A673 (cell line): Measurements from ENCODE around the gene SCGB1C2. TPM values are rescaled to one million over a fixed set of nuclear protein-coding genes. Genes with fewer than 3 reads are reported as not detected.

Source experiments
- BruUV-seq: library from RNA; stranded (reverse); fragments of 400-500 nt; replicated peaks from 2 replicates; lab custom pipeline; 2021; lab: Mats Ljungman, UMichigan
- CTCF ChIA-PET: fragments of 300-600 bp; sonication (Branson Sonifier 250); formaldehyde crosslinking; loops from one replicate; lab custom pipeline; 2022; ENCODE audit warnings: antibody characterized with exemption; lab: Charles Lee
- POLR2A ChIA-PET: fragments of 300-600 bp; sonication (Branson Sonifier 250); formaldehyde crosslinking; loops from one replicate; lab custom pipeline; 2022; ENCODE audit warnings: antibody characterized with exemption; ENCODE audit not compliant: low non-redundant PET; lab: Charles Lee
- DNase-seq: peaks from one replicate; pipeline ENCODE4 v3.0.0-alpha.2; 2015; ENCODE audit warnings: low spot score
- H3K27ac ChIP-seq: fragments of 200-600 bp; sonication (generic); 2 replicates; pipeline ENCODE4 v1.5.1; 2016; ENCODE audit warnings: mixed run types, low read depth, mild to moderate bottlenecking, mixed read lengths, antibody characterized with exemption, low read length; ENCODE audit not compliant: poor library complexity, severe bottlenecking
- H3K27me3 ChIP-seq: fragments of 200-600 bp; sonication (generic); replicated peaks from 2 replicates; pipeline ENCODE4 v1.6.1; 2017; ENCODE audit warnings: mixed run types, low read depth, mild to moderate bottlenecking, mixed read lengths, antibody characterized with exemption, low read length; ENCODE audit not compliant: insufficient read depth, poor library complexity
- H3K36me3 ChIP-seq: fragments of 200-600 bp; sonication (generic); 2 replicates; pipeline ENCODE4 v1.6.1; 2016; ENCODE audit warnings: mixed run types, mild to moderate bottlenecking, mixed read lengths, antibody characterized with exemption, low read length; ENCODE audit not compliant: insufficient read depth, poor library complexity, severe bottlenecking
- H3K4me1 ChIP-seq: fragments of 200-600 bp; sonication (generic); 2 replicates; pipeline ENCODE4 v1.6.1; 2017; ENCODE audit warnings: mixed run types, mild to moderate bottlenecking, mixed read lengths, antibody characterized with exemption, low read length; ENCODE audit not compliant: insufficient read depth, poor library complexity, severe bottlenecking
- H3K4me3 ChIP-seq: fragments of 200-600 bp; sonication (generic); 2 replicates; pipeline ENCODE4 v1.5.1; 2016; ENCODE audit warnings: low read depth, mixed run types, mild to moderate bottlenecking, mixed read lengths, low read length; ENCODE audit not compliant: poor library complexity, severe bottlenecking
- H3K9me3 ChIP-seq: fragments of 200-600 bp; sonication (generic); 2 replicates; pipeline ENCODE4 v1.6.1; 2016; ENCODE audit warnings: mixed run types, low read depth, mild to moderate bottlenecking, mixed read lengths, antibody characterized with exemption, low read length; ENCODE audit not compliant: poor library complexity, severe bottlenecking
- EZH2 ChIP-seq: fragments of 200-600 bp; sonication (generic); IDR thresholded peaks from 2 replicates; pipeline ENCODE4 v1.6.1; 2017; ENCODE audit warnings: borderline replicate concordance, low read depth, mild to moderate bottlenecking, mixed read lengths, antibody characterized with exemption, low read length; ENCODE audit not compliant: poor library complexity, severe bottlenecking
- intact Hi-C: fragments of 100-400 bp; cut with micrococcal nuclease; formaldehyde crosslinking; loops from one replicate; pipeline ENCODE4 v1.10.0; 2022; ENCODE audit not compliant: unreplicated experiment
- total RNA-seq: library from RNA; stranded (reverse); gene quantifications from 2 replicates; pipeline ENCODE4 v1.2.3, GENCODE V29; 2021
- TF ChIP-seq, protein P1 (sequence below): fragments of 300-800, 200-600 bp; sonication (generic); conservative IDR thresholded peaks from 2 replicates; pipeline ENCODE4 v1.5.1; 2017; ENCODE audit warnings: low read depth, mild to moderate bottlenecking, antibody characterized with exemption, low read length, moderate library complexity, mixed read lengths

Gene SCGB1C2
- total RNA-seq, 1 experiment from 2014 or later, result not detected

DNA sequence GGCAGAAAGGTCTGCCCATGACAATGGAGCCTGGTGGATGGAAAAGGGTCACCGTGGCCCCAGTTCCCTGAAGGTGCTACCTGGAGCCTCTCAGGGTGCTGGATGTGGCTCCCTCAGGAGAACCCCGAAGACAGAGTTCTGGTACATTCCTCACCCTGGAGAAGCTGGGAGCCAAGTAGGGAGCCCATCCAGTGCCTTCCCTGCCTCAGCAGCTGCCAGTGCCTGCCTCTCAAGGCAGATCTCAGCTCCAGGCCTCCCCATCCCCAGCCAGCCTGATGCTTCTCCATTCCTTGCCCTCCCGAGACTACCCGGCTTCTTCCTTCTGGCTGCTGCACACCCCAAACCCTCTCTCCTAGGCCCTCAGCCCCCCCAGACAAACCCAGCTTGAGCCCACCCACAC, 20.5 kb downstream of the SCGB1C2 start:
- BruUV-seq, result no TSS peak
- H3K4me3 ChIP-seq, result no peak overlapping the region
- TF ChIP-seq EZH2, result no peak
- TF ChIP-seq, protein P1, sequence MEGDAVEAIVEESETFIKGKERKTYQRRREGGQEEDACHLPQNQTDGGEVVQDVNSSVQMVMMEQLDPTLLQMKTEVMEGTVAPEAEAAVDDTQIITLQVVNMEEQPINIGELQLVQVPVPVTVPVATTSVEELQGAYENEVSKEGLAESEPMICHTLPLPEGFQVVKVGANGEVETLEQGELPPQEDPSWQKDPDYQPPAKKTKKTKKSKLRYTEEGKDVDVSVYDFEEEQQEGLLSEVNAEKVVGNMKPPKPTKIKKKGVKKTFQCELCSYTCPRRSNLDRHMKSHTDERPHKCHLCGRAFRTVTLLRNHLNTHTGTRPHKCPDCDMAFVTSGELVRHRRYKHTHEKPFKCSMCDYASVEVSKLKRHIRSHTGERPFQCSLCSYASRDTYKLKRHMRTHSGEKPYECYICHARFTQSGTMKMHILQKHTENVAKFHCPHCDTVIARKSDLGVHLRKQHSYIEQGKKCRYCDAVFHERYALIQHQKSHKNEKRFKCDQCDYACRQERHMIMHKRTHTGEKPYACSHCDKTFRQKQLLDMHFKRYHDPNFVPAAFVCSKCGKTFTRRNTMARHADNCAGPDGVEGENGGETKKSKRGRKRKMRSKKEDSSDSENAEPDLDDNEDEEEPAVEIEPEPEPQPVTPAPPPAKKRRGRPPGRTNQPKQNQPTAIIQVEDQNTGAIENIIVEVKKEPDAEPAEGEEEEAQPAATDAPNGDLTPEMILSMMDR, result no peak
- CTCF ChIA-PET, result no interaction called here
- H3K9me3 ChIP-seq, result no peaks in the 10 kb centered on the region
- DNase-seq, result no peak
- POLR2A ChIA-PET, result no interaction called here
- H3K27ac ChIP-seq, result no peak overlapping the region
- no peaks in the 10 kb centered on the region for H3K36me3 ChIP-seq
- intact Hi-C loops, result no loop called here
- H3K27me3 ChIP-seq, result no peaks in the 10 kb centered on the region
- no peaks in the 10 kb centered on the region for H3K4me1 ChIP-seq

DNA sequence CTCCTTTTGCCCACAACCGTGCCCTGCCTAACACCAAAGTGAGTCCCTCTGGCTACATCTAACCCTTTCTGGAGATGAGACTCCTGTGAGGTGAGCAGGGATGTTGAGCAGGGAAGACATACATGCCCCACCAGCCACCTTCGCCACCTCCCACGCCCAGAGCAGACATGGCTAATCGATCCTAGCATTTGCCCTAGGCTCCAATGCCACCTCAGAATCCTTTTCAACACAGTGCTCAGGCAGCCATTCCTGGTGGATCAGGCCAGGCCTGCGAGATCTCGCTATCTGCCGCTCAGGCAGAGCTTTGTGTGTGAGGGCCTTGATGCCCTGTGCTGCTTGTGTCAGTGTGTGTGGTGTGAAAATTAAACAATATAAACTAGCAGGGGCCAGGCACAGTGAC, 21.0 kb downstream of the SCGB1C2 start:
- POLR2A ChIA-PET, result no interaction called here

DNA sequence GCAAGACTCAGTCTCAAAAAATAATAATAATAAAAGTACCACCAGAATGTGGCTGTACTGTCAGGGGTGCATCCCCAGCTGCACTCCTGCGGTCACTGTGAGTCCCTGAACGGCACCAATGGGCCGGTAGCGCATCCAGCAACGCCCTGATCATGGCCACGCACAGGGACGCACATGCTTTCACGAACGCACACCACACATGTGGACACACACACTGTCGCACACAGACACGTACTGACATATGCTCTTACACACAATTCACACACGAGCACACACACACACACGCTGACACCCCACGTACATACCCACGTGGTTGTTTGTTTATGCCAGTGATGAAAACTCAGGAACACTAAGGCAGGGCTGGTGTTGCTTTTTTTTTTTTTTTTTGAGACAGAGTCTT, 22.2 kb downstream of the SCGB1C2 start:
- POLR2A ChIA-PET, result no interaction called here
- DNase-seq, result no peak
- CTCF ChIA-PET, result no interaction called here
- Histone ChIP-seq H3K27ac (no peak overlapping the region), H3K4me1 (no peaks in the 10 kb centered on the region), H3K27me3 (no peaks in the 10 kb centered on the region), H3K9me3 (no peaks in the 10 kb centered on the region), H3K4me3 (no peak overlapping the region), H3K36me3 (no peaks in the 10 kb centered on the region)
- intact Hi-C loops, result no loop called here
- TF ChIP-seq, protein P1, result no peak
- TF ChIP-seq EZH2, result no peak
- BruUV-seq, result no TSS peak

More for the DNA sequence above, 21.0 kb downstream of the SCGB1C2 start:
- TF ChIP-seq, protein P1, result no peak
- no peak for TF ChIP-seq EZH2
- no peaks in the 10 kb centered on the region for H3K27me3 ChIP-seq
- H3K9me3 ChIP-seq, result no peaks in the 10 kb centered on the region
- H3K27ac ChIP-seq, result no peak overlapping the region
- no TSS peak for BruUV-seq
- H3K4me1 ChIP-seq, result no peaks in the 10 kb centered on the region
- intact Hi-C loops, result no loop called here
- H3K4me3 ChIP-seq, result no peak overlapping the region
- DNase-seq, result no peak
- CTCF ChIA-PET, result no interaction called here
- no peaks in the 10 kb centered on the region for H3K36me3 ChIP-seq
